Hepatocyte (in vitro differentiated cells): ENCODE measurements around the gene G6PC2.

Experiments used
- EZH2 ChIP-seq: fragments of 200-600 bp; sonication (generic); IDR thresholded peaks from 2 replicates; pipeline ENCODE4 v1.6.1; 2016; ENCODE audit warnings: antibody characterized with exemption, mild to moderate bottlenecking, borderline replicate concordance
- TF ChIP-seq, protein P1 (sequence below): fragments of 200-600 bp; sonication (generic); IDR thresholded peaks from 2 replicates; pipeline ENCODE4 v1.5.1; 2016; ENCODE audit warnings: antibody characterized with exemption, mild to moderate bottlenecking; ENCODE audit not compliant: poor library complexity

DNA sequence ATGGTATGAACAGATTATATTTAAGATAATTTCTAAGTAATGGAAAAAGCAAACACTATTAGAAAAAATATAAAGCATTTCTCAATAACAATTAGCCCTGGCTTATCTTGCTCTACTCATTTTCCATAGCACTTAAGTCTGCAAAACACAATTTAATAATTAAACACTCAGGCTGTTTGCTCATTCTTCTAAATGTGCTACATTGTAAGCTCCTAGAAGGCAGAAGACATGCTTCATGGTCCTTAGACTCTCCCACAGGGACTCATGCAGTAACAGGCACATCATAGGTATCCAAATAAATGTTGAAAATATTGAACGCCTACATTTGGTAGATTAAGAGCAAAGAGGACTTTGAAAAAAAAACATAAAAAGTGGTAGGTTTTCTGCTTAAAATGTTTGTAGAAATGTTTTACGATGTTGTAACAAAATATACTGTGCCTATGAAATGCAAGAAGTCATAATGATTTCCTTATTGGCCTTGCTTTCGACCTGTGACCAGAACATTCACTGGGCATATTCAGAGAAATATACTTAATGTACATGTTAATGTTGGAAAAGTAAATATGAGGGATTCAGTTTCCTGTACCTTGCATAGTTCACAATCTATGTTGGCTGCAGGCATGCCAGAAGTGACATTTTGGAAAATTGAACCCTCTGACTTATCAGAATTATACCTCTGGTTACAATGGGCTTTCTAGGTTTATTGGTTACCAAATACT is 27.2 kb downstream of the G6PC2 start:
- TF ChIP-seq, protein P1, sequence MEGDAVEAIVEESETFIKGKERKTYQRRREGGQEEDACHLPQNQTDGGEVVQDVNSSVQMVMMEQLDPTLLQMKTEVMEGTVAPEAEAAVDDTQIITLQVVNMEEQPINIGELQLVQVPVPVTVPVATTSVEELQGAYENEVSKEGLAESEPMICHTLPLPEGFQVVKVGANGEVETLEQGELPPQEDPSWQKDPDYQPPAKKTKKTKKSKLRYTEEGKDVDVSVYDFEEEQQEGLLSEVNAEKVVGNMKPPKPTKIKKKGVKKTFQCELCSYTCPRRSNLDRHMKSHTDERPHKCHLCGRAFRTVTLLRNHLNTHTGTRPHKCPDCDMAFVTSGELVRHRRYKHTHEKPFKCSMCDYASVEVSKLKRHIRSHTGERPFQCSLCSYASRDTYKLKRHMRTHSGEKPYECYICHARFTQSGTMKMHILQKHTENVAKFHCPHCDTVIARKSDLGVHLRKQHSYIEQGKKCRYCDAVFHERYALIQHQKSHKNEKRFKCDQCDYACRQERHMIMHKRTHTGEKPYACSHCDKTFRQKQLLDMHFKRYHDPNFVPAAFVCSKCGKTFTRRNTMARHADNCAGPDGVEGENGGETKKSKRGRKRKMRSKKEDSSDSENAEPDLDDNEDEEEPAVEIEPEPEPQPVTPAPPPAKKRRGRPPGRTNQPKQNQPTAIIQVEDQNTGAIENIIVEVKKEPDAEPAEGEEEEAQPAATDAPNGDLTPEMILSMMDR = no peak
- no peak for TF ChIP-seq EZH2
